SK-N-DZ (cell line): ENCODE measurements around the gene TLCD3B.

Experiments
- DNase-seq: peaks from one replicate; pipeline ENCODE4 v3.0.0-alpha.2; 2015; ENCODE audit warnings: low spot score

The TLCD3B gene

DNA sequence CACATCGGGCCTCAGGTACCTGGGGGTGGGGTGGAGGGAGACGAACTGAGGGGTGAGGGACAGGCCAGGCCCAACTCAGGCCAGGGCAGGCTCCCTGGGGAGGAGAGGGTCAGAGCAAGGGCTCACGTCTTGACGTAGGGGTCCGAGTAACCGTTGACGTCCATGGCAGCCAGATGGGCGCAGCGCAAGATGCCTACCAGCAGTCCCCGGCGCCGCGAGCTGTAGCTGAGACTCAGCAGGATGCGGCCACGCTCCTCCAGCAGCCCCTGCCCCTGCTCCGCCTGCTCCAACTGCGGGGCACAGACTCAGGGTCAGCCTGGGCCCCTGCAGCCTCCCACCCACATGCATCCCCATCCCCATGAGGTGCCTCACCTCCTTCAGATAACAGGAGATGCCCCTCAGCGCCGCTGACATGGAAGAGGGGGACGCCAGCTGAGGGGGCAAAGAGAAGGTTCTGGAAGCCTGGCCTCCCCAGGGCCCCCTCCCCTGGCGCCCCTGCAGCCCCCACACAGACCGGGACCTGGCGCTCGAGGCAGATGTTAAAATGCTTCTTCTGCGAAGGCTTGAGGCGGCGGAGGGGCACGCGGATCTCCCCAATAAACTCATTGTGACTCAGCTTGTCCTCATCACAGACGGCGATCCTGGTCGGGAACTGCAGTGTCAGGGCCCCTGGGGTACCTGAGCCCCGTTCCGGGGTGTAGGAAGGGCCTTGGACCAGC is 24.3 kb downstream of the TLCD3B start:
- no peak for DNase-seq

DNA sequence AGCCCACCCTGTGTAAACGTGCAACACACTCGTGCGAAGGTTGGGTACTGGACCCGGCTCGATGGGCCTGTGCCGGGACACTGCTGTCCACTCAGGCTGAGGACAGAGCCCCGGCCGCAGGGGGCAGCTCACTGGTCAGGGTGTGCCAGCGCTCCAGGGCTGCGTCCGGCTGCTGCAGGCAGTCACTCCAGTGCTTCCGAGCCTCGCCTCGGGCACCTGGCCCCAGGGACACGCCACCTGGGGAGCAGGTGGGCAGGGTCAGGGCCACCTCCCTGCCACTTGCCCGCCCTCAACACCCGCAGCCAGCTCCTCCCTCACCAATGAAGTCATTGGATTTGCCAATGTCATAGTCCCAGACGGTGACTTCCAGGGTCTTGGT is 25.0 kb downstream of the TLCD3B start:
- DNase-seq, result no peak

DNA sequence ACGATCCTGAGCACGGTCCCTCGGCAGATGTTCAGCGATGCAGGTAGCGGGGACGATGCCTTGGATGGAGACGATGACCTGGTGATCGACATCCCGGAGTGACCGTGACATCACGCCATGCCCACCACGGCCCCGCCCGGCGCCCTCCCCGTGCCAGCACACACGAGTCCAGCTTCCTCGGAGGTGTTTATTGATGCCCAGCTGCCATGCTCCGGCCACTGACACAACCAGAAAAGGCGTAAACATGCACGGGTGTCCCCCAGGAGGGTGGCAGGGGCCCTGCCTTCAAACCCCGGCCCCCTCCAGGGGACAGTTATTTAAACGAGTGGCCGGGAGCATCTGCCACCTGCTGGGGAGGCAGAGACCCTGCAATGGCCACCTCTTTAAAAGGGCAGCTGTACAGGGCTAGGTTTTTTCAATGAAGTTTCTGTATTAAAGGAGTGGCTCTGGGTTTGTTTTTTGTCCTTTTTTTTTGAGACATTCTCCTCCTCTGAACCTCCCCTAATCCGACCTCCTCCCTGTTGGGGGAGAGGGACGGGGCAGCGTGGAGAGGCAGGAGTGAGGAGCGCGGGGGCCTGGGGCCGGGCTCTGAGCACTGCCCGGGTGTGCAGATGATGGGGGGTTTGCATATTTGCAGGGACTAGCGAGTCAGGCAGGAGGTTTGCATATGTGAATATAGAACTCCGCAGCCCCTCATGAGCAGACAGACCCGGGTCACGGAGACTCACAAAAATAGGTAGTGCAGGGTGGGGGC is 25.6 kb downstream of the TLCD3B start:
- DNase-seq, result no peak

DNA sequence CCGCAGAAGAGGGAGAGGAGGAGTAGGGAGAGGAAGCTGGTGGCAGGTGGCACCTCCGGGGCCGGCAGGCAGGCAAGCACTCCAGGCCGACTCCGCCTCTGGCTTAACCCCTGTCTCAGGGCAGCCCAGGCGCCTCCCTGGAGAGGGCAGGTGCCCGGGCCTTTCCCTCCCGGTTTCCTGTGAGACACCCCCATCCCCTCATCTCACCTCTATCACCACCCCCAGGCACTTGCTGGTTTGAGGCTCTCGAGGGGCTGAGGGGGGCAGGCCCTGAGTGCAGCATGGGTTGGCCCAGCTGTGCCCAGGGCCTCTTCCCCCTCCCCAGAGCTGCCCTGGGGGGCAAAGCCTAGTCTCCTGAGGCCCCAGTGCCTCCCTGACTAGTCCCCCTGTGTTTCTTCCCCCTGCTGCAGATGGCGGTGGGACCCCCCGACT is 26.2 kb downstream of the TLCD3B start:
- DNase-seq, result no peak

GRCh38 chr16:30004424-30004776 is 26.7 kb downstream of the TLCD3B start:
- DNase-seq, result no peak

DNA sequence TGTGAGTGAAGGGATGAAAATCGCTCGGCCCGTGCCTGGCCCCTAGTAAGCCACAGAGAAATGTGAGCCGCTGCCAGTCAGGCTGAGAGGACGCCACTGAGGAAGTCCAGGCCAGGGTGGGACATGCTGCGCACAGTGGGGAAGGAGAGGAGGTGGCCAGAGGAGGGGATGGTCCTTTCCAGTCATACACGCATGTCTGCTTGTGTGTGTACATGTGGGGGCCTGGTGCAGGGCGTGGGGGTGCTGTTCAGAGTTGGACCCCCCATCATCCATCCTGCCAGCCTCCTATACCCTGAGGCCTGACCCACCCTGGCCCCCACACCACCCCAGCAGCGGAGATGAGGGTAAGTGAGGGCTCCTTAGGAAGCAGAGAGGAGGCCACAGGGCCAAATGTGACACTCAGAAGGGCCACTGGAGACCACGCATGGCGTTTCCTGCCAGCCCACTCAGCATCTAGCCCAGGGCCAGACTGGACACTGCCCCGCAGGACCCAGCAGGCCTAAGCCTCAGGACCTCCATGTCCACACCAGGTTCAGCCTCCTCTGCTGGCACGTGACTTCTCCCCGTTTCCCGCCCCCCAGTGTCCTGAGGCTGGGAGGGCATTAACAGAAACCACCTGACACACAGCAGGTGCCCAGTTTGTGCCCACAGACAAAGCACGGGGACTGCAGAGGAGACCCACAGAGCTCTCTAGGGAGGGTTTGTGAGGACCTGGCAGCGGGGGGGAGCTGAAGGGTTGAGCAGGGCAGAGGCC is 27.2 kb downstream of the TLCD3B start:
- DNase-seq, result no peak

DNA sequence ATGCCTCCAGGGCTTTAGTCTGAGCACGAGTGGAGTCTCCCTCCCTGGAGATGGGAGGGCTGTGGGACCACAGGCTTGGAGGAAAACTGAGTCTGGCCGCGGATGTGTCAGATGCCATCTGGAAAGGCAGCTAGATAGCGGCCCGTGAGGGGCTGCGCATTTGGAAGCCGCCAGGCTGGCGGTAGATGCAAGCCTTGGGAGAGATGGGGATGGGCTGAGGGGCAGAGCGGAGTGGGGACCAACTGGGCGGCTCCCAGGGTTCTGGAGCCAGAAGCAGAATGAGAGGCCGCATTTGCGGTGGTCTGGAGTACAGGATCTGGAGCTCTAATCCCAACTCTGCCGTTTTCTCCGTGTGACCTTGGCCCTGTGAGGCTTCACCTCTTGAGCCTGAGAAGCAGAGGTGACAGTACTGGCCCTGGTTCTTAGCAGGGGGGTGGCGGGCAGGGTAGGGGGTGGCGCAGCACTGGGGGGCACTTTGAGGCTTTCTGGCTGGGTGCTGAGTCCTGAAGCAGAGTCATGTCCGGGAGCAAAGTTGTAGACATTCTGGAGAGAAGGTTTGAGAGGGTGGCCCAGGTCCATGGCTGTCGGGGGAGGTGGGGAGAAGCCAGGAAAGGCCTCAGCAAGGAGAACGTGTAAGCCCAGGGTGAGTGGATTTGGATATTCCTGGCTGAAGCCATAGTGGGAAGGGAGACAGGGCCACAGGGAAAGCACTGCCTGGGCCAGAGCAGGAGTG is 28.3 kb downstream of the TLCD3B start:
- no peak for DNase-seq

GRCh38 chr16:30000735-30001631 is 30.1 kb downstream of the TLCD3B start:
- no peak for DNase-seq

- no peak for DNase-seq
Measured at GRCh38 chr16:29999605-30000004, 31.5 kb downstream of the TLCD3B start.

GRCh38 chr16:29996766-29997250 is 34.3 kb downstream of the TLCD3B start:
- no peak for DNase-seq

- peak; percentile 97 for DNase-seq
Measured at GRCh38 chr16:29995911-29996765, 34.9 kb downstream of the TLCD3B start, which contains the start of gene INO80E. INO80E (plus strand) TSS chr16:29996241; CDS start chr16:29996311, 70 bp downstream.

DNA sequence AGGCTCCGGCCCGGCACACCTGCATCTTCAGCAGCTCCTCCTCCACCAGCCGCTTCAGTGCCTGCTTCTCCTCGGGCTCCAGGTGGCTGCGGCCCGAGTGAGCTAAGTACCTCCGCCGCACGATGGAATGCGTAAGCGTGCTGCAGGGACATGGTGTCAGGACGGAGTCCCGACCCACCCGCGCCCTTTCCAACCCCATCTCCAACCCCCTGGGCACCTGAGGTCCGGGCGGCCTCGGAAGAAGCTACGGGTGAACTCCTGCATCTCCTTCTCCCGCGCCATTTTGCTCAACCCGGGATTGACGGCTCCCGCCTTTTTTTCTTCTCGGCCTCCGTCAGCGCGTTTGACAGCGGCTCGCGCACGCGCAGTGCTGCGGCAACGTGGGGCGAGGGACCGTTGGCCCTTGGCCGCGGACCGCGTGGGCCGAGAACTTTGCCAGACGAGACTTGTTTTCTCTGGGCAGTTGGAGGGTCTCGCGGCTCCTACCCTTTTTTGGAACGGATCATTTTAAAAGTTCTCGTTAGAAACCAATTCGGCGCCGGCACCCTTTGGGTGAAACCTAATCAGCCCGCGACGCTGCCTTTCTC is 35.7 kb downstream of the TLCD3B start, which contains the start of gene HIRIP3:
Gene HIRIP3 (minus strand): TSS at position 294 of the 587 bp plus-strand sequence. CDS start 12 bp downstream, at position 282.
- DNase-seq, result peak; percentile 91

- no peak for DNase-seq
Measured at GRCh38 chr16:29994600-29995323, 36.3 kb downstream of the TLCD3B start.

DNA sequence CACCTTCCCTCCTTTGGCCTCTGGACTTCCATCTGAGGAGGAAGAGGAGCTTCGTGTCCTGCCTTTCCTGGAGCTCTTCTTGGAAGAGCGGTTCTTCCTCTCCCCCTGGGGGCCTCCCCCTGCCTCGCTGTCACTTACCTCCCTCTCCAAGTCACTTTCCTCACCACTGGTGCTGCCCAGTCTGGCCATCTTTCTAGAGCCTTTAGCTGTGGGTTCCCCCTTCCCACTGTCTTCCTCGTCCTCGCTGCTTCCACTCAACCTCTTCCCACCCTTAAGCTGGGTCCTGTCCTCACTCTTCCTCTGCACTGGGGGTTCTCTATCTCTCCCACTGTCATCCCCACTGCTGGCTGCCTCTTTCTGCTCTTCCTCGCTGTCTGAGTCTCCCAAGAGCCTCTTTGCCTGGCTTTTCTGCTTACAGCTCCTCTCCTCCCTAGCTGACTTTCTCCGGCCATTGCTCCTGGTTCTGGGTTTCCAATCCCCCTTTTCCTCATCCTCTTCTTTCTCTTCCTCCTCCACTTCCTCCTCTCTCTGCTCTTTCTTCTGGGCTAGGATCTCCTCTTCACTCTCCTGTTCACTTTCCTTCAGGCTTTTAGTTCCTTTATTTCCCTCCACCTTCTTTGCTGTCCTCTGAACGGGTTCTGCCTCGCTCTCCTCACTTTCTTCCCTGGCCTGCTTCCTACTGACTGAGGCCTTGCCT is 37.0 kb downstream of the TLCD3B start:
- no peak for DNase-seq

GRCh38 chr16:29993191-29993902 is 37.7 kb downstream of the TLCD3B start:
- DNase-seq, result no peak

DNA sequence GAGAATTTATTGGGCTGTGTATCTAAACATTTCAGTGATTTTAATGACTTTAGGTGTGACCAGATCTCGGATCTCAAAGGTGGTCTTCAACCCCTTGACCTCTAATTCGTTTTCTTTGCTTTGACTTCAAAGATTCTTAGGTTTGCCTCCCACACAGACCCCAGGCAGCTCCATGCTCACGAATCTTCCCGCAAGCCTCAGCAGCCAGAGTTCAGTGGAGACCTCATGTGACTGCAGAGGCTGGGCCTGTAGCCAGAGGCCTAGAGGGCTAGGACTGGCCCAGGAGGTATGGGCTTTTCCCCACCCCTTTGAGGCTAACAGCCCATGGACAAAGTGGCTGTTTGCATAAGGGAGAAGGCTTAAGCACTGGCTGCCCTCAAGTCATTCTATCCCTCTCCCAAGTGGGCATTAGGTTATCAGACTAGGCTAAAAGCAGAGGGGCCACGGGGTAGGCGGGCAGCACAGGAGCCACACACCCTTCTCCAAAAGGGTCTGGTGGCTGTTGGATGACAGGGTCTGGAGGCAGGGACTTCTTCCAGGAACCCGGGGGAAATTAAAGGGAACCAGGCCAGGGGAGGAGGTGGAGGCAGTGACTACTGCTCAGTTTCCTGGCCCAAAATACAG is 38.6 kb downstream of the TLCD3B start:
- DNase-seq, result no peak

- no peak for DNase-seq
Measured at GRCh38 chr16:29991571-29991904, 39.5 kb downstream of the TLCD3B start.
